Panc1 (cell line): ENCODE results near the gene MLLT3.

Source experiments
- CTCF ChIP-seq: fragments of 450-650 bp; IDR thresholded peaks from 2 replicates; pipeline ENCODE4 v1.5.1; 2017; ENCODE audit warnings: mild to moderate bottlenecking
- REST ChIP-seq, 2 experiments: IDR thresholded peaks; 2 replicates each; pipeline ENCODE4 v1.6.1; 2011 to 2012; ENCODE audit warnings: low read depth in 2 of 2, control low read depth in 1 of 2, low read length in 1 of 2, mild to moderate bottlenecking in 1 of 2, moderate library complexity in 1 of 2; ENCODE audit not compliant: insufficient read depth in 1 of 2

GRCh38 chr9:20557890-20558565 lies 64.3 kb downstream of the MLLT3 start:
- TF ChIP-seq CTCF: no peak
- no peak for TF ChIP-seq REST (IDR thresholded peaks at IDR 0.05; ENCODE audit: insufficient read depth in 1 of 2, low read depth in 2 of 2, low read length in 1 of 2)
